Activated CD8-positive, alpha-beta memory T cell treated with anti-CD3 and anti-CD28 coated beads, Interleukin-2, amount 50 U/mL, for 48 hours (primary cell): ENCODE results near the gene ACOT7.

Source experiments
- DNase-seq: peaks from one replicate; pipeline ENCODE4 v3.0.0-alpha.2; 2020

The ACOT7 gene

GRCh38 chr1:6280761-6281451, 112.7 kb downstream of the ACOT7 start:
- no peak for DNase-seq

- no peak for DNase-seq
These were observed 113.8 kb downstream of the ACOT7 start for GRCh38 chr1:6279613-6280383.

DNA sequence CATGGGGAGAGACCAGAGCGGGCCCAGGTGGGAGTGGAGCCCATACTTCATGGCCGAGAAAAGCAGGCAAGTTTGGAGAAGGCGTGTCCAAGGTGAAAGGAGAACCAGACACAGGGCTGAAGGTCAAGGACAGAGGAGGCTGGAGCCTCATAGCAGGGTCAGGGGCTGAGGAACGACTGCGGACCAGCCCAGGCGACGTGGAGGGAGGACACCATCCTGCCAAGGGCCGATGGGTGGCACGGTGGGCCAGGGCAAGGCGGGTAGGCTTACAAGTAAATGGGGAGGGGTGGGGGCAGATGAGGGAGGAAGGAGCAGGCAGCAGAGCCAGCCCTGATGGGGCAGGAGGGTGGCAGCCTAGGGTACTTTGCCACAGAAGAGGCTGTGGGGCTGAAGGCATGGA, 114.5 kb downstream of the ACOT7 start:
- no peak for DNase-seq

DNA sequence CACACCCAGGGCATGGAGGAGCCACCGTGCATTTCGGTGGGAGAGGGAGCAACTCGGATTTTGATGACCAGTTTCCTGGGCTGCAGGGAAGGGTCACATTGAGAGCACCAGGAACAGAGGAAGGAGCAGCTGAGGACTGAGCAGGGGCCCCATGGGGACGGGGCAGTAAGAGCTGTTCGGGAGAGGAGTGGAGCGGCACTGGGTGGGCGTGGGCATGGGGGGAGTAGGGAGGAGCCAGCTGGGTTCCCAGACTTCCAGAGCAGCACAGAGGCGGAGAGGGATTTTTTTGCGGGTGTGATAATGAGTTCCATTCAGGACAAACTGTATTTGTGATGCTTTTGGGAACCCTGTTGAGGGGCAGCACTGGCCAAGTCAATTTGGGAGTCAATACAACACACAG, 115.3 kb downstream of the ACOT7 start:
- DNase-seq = no peak

DNA sequence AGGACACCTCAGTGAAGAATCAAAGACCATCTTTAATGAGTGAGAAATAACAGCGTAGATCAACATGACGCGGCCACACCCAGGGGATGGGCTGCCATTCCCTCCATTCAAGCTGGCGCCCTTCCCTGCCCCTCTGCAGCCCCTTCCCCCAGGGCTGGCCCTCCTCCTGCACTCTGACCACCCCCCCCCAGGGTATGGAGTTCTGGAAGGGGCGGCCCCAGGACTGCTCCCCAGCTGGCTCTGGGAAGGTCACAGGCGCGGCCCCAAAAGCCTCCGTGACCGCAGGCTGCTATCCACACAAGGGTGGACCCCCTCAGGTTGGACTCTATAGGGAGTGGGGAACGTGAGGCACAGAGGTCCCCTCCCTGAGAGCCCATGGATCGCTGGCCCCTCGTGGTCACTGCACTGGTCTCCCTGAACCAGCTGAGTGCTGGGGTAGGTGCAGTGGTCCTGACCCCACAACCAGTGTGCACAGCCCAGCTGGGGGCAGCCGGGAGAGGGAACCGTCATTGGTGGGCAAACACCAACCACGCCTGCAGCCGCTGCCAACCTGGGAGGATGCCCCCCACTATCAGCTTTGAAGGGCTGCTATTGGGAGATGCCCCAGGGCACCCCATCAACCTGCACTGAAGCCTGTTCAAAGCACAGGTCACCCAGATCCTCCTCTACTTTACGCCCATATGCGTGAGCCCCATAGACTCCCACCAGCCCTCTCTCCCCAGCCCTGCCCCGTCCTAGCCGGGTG, 116.6 kb downstream of the ACOT7 start:
- no peak for DNase-seq

- DNase-seq = no peak
These were observed 117.5 kb downstream of the ACOT7 start for GRCh38 chr1:6275826-6276782.

DNA sequence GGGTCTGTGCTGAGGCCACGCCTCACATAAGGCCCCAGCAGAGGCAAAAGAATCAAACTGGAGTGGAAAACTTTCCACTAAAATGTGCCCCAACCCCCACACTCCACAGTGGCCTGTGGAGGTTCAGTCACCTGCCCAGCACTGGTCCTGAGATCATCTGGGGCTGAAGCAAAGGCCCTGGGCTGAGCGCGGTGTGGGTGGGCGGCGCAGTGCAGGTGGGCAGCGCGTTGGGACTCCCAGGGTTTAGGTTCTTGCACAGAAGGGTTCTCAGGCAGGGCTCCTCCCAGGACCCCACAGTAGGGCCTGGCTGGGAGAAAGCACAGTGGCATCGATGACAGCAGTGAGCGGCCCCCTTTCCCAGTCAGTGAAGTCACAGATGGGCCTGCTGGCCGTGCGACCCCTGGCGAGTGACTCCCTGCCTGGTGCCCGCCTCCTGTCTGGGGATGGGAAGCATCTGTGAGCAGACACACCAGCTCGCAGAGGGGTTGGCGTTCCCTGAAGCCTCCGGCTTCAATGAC, 118.9 kb downstream of the ACOT7 start:
- no peak for DNase-seq

DNA sequence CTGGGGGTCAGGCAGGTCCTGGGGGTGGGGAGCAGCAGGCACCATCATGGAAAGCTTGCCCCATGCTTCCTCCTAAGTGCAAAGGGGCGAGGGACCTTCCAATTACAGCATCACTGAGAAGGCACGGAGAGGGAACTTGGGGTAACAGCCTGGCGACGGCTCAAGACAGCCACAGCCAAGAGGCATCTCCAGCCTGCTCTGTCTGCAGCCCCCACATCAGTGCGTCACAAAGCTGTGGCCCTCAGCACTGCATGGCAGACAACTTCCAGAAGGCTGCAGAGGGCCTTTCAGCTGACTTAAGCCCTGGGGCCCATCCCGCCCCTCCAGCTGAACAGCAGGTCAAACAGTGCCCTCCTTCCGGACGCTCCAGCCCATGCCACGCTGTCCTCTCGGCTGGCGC, 119.5 kb downstream of the ACOT7 start:
- no peak for DNase-seq

- no peak for DNase-seq
These were observed 120.1 kb downstream of the ACOT7 start for GRCh38 chr1:6273380-6273891.

GRCh38 chr1:6272868-6273267, 120.7 kb downstream of the ACOT7 start:
- no peak for DNase-seq

GRCh38 chr1:6272452-6272851, 121.1 kb downstream of the ACOT7 start:
- DNase-seq = no peak

GRCh38 chr1:6271554-6271953, 122.0 kb downstream of the ACOT7 start:
- no peak for DNase-seq

- no peak for DNase-seq
These were observed 122.6 kb downstream of the ACOT7 start for GRCh38 chr1:6271006-6271405.

- DNase-seq = no peak
These were observed 123.2 kb downstream of the ACOT7 start for GRCh38 chr1:6270401-6270800.

DNA sequence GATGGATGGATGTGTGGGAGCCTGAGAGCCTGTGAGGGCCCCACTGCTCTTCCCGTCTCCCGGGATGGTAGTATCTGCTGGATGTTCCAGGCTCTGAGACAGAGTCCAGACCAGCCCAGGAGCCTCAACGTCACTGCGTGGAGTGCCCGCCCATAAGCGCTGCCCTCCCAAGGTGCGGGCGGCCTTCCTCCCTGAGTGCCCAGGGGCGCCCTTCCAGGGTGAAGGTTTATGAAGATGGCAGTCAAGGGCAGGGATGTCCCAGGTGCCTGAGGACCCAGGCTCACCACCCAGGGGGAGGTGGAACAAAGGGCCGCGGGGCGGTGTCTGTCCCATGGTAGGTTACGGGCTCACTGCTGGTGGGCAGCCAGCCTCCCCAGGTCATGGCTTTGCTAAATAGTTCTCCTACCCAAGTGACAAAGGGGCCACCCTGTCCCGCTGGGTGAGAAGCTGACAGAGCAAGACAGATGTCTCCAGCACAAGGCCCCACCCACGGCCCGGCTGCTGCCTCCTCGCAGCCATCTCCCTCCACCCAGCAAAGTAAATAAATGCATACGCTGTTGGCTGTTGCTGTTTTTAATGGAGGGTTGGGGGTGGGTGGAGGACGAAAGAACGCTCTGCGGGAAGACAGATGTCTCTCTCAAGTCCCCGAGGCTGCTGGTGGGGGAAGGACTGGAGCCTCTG, 123.7 kb downstream of the ACOT7 start:
- no peak for DNase-seq

DNA sequence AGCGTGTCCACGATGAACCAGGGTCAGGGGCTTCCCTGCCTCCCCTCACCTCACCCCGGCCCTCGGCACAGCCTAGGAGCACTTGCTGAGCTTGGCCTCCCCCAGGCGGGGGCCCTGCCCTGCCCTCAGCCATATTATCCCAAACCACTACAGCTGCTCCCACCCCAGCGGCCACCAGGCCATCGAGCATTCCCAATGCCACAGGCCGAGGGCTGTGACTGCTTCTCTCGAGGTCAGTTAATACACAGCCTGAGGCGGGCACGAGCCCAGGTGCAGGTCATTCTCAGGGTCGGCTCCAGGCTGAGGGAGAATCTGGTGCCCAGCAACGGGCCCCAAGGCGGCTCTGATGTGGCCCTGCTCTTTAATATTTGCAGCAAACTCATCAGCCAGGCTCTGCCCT, 124.3 kb downstream of the ACOT7 start:
- no peak for DNase-seq

- DNase-seq = no peak
These were observed 125.2 kb downstream of the ACOT7 start for GRCh38 chr1:6268415-6268814.

DNA sequence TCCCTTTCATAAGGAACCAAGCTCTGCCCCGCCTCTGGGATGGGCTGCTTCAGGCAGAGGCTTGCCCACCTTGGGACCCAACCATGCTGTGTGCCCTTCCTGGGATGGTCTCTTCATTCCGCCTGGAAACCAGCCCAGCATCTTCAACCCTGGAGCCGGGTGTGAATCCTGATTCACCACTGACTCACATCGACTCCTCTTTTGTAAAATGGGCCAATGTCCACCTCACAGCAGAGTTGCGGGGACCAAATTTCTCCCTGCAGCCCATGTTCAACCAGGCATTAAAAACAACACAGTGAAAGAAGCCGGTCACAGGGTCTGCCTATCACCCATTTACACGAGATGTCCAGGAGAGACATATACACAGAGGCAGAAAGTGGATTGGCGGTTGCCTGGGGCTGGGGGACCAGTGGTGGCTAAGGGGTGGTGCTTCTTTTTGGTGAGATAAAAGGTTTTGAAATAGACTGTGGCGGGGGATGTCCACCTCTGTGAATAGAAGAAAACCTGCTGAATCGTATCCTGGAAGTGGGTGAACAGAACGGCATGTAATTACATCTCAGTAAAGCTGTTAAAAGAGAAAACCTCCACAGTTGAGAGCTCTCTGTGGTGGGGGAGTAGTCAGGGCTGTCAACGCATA, 125.8 kb downstream of the ACOT7 start:
- DNase-seq = no peak

- DNase-seq = no peak
These were observed 126.9 kb downstream of the ACOT7 start for GRCh38 chr1:6266641-6267040.

- no peak for DNase-seq
These were observed 128.4 kb downstream of the ACOT7 start for GRCh38 chr1:6265151-6265550.

DNA sequence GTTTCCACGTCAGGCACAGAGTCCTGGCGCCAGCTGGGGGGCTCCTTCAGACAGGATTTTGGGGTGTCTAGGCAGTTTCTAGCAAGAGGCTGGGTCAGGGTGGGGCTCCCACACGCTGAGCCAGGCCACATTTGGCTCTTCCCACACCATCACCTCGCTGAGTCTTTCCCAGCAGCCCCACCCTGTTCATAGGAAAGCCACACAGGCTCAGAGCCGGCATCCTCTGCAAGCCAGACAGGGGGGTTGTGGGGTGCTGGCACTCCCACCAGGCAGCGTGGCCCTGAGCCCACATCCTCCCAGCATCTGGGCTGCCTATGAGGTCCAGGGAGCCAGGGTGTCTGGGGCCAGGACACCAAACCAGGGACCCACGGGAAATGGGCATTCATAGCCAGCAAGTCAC, 129.9 kb downstream of the ACOT7 start:
- no peak for DNase-seq
